Measurements from ENCODE around the gene SPTLC1.

DNA sequence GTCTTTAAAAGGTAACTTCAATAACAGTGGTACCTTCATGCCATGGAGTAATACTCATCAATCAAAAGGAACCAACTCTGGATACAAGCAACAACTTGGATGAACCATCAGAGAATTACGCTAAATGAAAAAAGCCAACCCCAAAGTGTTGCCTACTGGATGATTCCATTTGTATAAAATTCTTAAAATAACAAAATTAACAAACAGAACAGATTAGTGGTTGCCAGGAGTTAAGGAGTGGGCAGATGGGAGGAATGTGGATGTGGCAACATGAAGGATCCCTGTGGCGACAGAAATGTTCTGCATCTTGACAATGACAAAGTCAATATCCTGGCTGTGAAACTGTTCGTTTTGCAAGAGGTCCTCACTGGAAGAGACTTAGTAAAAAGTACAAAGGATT is 50.5 kb downstream of the SPTLC1 start:
- no peak for TF ChIP-seq EZH2 (IDR thresholded peaks at IDR 0.05; ENCODE audit: borderline replicate concordance, low read length)
- TF ChIP-seq, protein P1, sequence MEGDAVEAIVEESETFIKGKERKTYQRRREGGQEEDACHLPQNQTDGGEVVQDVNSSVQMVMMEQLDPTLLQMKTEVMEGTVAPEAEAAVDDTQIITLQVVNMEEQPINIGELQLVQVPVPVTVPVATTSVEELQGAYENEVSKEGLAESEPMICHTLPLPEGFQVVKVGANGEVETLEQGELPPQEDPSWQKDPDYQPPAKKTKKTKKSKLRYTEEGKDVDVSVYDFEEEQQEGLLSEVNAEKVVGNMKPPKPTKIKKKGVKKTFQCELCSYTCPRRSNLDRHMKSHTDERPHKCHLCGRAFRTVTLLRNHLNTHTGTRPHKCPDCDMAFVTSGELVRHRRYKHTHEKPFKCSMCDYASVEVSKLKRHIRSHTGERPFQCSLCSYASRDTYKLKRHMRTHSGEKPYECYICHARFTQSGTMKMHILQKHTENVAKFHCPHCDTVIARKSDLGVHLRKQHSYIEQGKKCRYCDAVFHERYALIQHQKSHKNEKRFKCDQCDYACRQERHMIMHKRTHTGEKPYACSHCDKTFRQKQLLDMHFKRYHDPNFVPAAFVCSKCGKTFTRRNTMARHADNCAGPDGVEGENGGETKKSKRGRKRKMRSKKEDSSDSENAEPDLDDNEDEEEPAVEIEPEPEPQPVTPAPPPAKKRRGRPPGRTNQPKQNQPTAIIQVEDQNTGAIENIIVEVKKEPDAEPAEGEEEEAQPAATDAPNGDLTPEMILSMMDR (IDR thresholded peaks at IDR 0.05; ENCODE audit: low read length): no peak
